Measurements from ENCODE around the gene RAET1G. TPM values are rescaled to one million over a fixed set of nuclear protein-coding genes. Genes with fewer than 3 reads are reported as not detected.
A peak's percentile ranks its signal among the peaks of the same experiment; 100 is the strongest.
"Not testable (repeated sequence)": the region's sequence is repeated elsewhere in the genome, so short reads cannot be mapped to it uniquely, and the experiment has no call there.

The RAET1G gene
- total RNA-seq, 8 experiments from 2014 or later = 0.18 to 5.2 (median 0.56) TPM; not detected in 5

- Histone ChIP-seq H3K4me1 (replicated peaks in 1 of 2) (peaks cover 4 to 14% of the 10 kb centered on the region in 2 donors), H3K4me3 (peak overlapping the region in 3 of 5 donors; percentile 10 to 31 (median 12)), H3K27ac (no peak overlapping the region)
- peak in 2 of 8 experiments; percentile 0 to 2 for ATAC-seq (replicated peaks in 6 of 8)
- in situ Hi-C loops (cut with MboI; ENCODE audit: low pct_unique_long_range_greater_than_20kb in 2 of 9, low sequenced_read_pairs in 9 of 9, unreplicated experiment in 9 of 9) = loop anchor here in 1 of 9 experiments (10.0 to 25.0 kb wide), 2 partner anchors 76 to 874 kb away; no protein-coding TSS in a partner anchor
- WGBS, 10 experiments = 0 to 17% (median 4%) methylated on average over 2 to 14 of the region's 58 CpGs; no CpG with 5 or more reads in 1 of the 10 experiments
Measured at GRCh38 chr6:149938571-149939355, 15.8 kb upstream of the RAET1G start.

- Histone ChIP-seq H3K4me3 (peak overlapping the region in 1 of 5 donors; percentile 31), H3K4me1 (replicated peaks in 1 of 2) (peaks cover 4 to 14% of the 10 kb centered on the region in 2 donors)
- H3K27ac ChIP-seq = not testable (repeated sequence)
- ATAC-seq (replicated peaks in 6 of 8) = peak in 7 of 8 experiments; percentile 5 to 35 (median 21)
- 0% methylated on average over 1 of the region's 20 CpGs; no CpG with 5 or more reads in 9 of the 10 experiments for WGBS, 10 experiments
- in situ Hi-C loops (cut with MboI; ENCODE audit: low pct_unique_long_range_greater_than_20kb in 2 of 9, low sequenced_read_pairs in 9 of 9, unreplicated experiment in 9 of 9) = loop anchor here in 1 of 9 experiments (10.0 to 25.0 kb wide), 2 partner anchors 77 to 874 kb away; no protein-coding TSS in a partner anchor
Measured at GRCh38 chr6:149938013-149938570, 15.2 kb upstream of the RAET1G start.

GRCh38 chr6:149936743-149937142, 13.8 kb upstream of the RAET1G start:
- in situ Hi-C loops (cut with MboI; ENCODE audit: low pct_unique_long_range_greater_than_20kb in 2 of 9, low sequenced_read_pairs in 9 of 9, unreplicated experiment in 9 of 9) = loop anchor here in 1 of 9 experiments (10.0 to 25.0 kb wide), 2 partner anchors 78 to 876 kb away; no protein-coding TSS in a partner anchor
- no peak overlapping the region for H3K27ac ChIP-seq
- 0 to 100% (median 18%) methylated on average over 1 to 2 of the region's 2 CpGs; no CpG with 5 or more reads in 4 of the 10 experiments for WGBS, 10 experiments
- H3K4me1 ChIP-seq (replicated peaks in 1 of 2) = peaks cover 4 to 10% of the 10 kb centered on the region in 2 donors
- H3K4me3 ChIP-seq = no peak overlapping the region
- no peak for ATAC-seq (replicated peaks in 6 of 8)

GRCh38 chr6:149935668-149936067, 12.7 kb upstream of the RAET1G start:
- H3K4me3 ChIP-seq = no peak overlapping the region
- no peak overlapping the region for H3K27ac ChIP-seq
- ATAC-seq (replicated peaks in 6 of 8) = peak in 1 of 8 experiments; percentile 8
- in situ Hi-C loops (cut with MboI; ENCODE audit: low pct_unique_long_range_greater_than_20kb in 2 of 9, low sequenced_read_pairs in 9 of 9, unreplicated experiment in 9 of 9) = loop anchor here in 1 of 9 experiments (10.0 to 25.0 kb wide), 2 partner anchors 79 to 877 kb away; no protein-coding TSS in a partner anchor
- WGBS, 10 experiments = 0 to 33% (median 20%) methylated on average over 1 of the region's 2 CpGs; no CpG with 5 or more reads in 7 of the 10 experiments
- peaks cover 4 to 10% of the 10 kb centered on the region in 2 donors for H3K4me1 ChIP-seq (replicated peaks in 1 of 2)

- H3K4me3 ChIP-seq = no peak overlapping the region
- in situ Hi-C loops (cut with MboI; ENCODE audit: low pct_unique_long_range_greater_than_20kb in 2 of 9, low sequenced_read_pairs in 9 of 9, unreplicated experiment in 9 of 9) = loop anchor here in 1 of 9 experiments (10.0 to 25.0 kb wide), 2 partner anchors 80 to 877 kb away; no protein-coding TSS in a partner anchor
- ATAC-seq (replicated peaks in 6 of 8) = peak in 1 of 8 experiments; percentile 40
- 0 to 93% (median 37%) methylated on average over 1 to 4 of the region's 4 CpGs; no CpG with 5 or more reads in 4 of the 10 experiments for WGBS, 10 experiments
- H3K4me1 ChIP-seq (replicated peaks in 1 of 2) = peaks cover 4 to 10% of the 10 kb centered on the region in 2 donors
- H3K27ac ChIP-seq = no peak overlapping the region
Measured at GRCh38 chr6:149935246-149935645, 12.3 kb upstream of the RAET1G start.

GRCh38 chr6:149934249-149935156, 11.6 kb upstream of the RAET1G start:
- ATAC-seq (replicated peaks in 6 of 8) = peak; percentile 16 to 65 (median 56)
- Histone ChIP-seq H3K27ac (no peak overlapping the region), H3K4me3 (no peak overlapping the region), H3K4me1 (replicated peaks in 1 of 2) (peaks cover 4 to 10% of the 10 kb centered on the region in 2 donors)
- 0 to 46% (median 5%) methylated on average over 1 to 6 of the region's 11 CpGs; no CpG with 5 or more reads in 2 of the 10 experiments for WGBS, 10 experiments
- in situ Hi-C loops (cut with MboI; ENCODE audit: low pct_unique_long_range_greater_than_20kb in 2 of 9, low sequenced_read_pairs in 9 of 9, unreplicated experiment in 9 of 9) = loop anchor here in 1 of 9 experiments (10.0 to 25.0 kb wide), 2 partner anchors 80 to 878 kb away; no protein-coding TSS in a partner anchor

- no peak for ATAC-seq (replicated peaks in 6 of 8)
- H3K27ac ChIP-seq = no peak overlapping the region
- in situ Hi-C loops (cut with MboI; ENCODE audit: low pct_unique_long_range_greater_than_20kb in 2 of 9, low sequenced_read_pairs in 9 of 9, unreplicated experiment in 9 of 9) = loop anchor here in 1 of 9 experiments (10.0 to 25.0 kb wide), 2 partner anchors 81 to 879 kb away; no protein-coding TSS in a partner anchor
- 0 to 83% (median 21%) methylated on average over 1 to 3 of the region's 3 CpGs; no CpG with 5 or more reads in 4 of the 10 experiments for WGBS, 10 experiments
- no peak overlapping the region for H3K4me3 ChIP-seq
- H3K4me1 ChIP-seq (replicated peaks in 1 of 2) = peaks cover 0 to 3% of the 10 kb centered on the region in 2 donors
Measured at GRCh38 chr6:149933461-149933860, 10.5 kb upstream of the RAET1G start.

- H3K4me1 ChIP-seq (replicated peaks in 1 of 2) = no peaks in the 10 kb centered on the region
- no peak overlapping the region for H3K27ac ChIP-seq
- 14 to 86% (median 45%) methylated on average over 1 to 5 of the region's 5 CpGs; no CpG with 5 or more reads in 2 of the 10 experiments for WGBS, 10 experiments
- in situ Hi-C loops (cut with MboI; ENCODE audit: low pct_unique_long_range_greater_than_20kb in 2 of 9, low sequenced_read_pairs in 9 of 9, unreplicated experiment in 9 of 9) = loop anchor here in 1 of 9 experiments (10.0 to 25.0 kb wide), 2 partner anchors 82 to 879 kb away; no protein-coding TSS in a partner anchor
- ATAC-seq (replicated peaks in 6 of 8) = no peak
- no peak overlapping the region for H3K4me3 ChIP-seq
Measured at GRCh38 chr6:149933036-149933435, 10.1 kb upstream of the RAET1G start.

- WGBS, 10 experiments = 21 to 100% (median 67%) methylated on average over 1 to 6 of the region's 6 CpGs; no CpG with 5 or more reads in 2 of the 10 experiments
- Histone ChIP-seq H3K4me3 (no peak overlapping the region), H3K27ac (no peak overlapping the region), H3K4me1 (replicated peaks in 1 of 2) (no peaks in the 10 kb centered on the region)
- ATAC-seq (replicated peaks in 6 of 8) = no peak
- in situ Hi-C loops (cut with MboI; ENCODE audit: low pct_unique_long_range_greater_than_20kb in 2 of 9, low sequenced_read_pairs in 9 of 9, unreplicated experiment in 9 of 9) = loop anchor here in 1 of 9 experiments (10.0 to 25.0 kb wide), 2 partner anchors 83 to 881 kb away; no protein-coding TSS in a partner anchor
Measured at GRCh38 chr6:149931501-149931900, 8.6 kb upstream of the RAET1G start.

- Histone ChIP-seq H3K4me1 (replicated peaks in 1 of 2) (no peaks in the 10 kb centered on the region), H3K4me3 (no peak overlapping the region), H3K27ac (no peak overlapping the region)
- in situ Hi-C loops (cut with MboI; ENCODE audit: low pct_unique_long_range_greater_than_20kb in 2 of 9, low sequenced_read_pairs in 9 of 9, unreplicated experiment in 9 of 9) = loop anchor here in 3 of 9 experiments (10.0 to 25.0 kb wide), 3 partner anchors 85 to 883 kb away; no protein-coding TSS in a partner anchor
- no peak for ATAC-seq (replicated peaks in 6 of 8)
- 0 to 33% (median 7%) methylated on average over 1 to 3 of the region's 3 CpGs; no CpG with 5 or more reads in 5 of the 10 experiments for WGBS, 10 experiments
Measured at GRCh38 chr6:149929422-149929821, 6.5 kb upstream of the RAET1G start.

GRCh38 chr6:149927025-149927424, 4.1 kb upstream of the RAET1G start:
- H3K4me1 ChIP-seq (replicated peaks in 1 of 2); H3K4me3 ChIP-seq; ATAC-seq (replicated peaks in 6 of 8); H3K27ac ChIP-seq: not testable (repeated sequence)
- WGBS, 10 experiments = 48 to 89% (median 67%) methylated on average over 4 of the region's 4 CpGs; no CpG with 5 or more reads in 2 of the 10 experiments
- in situ Hi-C loops (cut with MboI; ENCODE audit: low pct_unique_long_range_greater_than_20kb in 2 of 9, low sequenced_read_pairs in 9 of 9, unreplicated experiment in 9 of 9) = loop anchor here in 3 of 9 experiments (10.0 to 25.0 kb wide), 3 partner anchors 82 to 885 kb away; no protein-coding TSS in a partner anchor
